Stimulated activated CD4-positive, alpha-beta T cell treated with anti-CD3 and anti-CD28 coated beads, Interleukin-1b, Interleukin-23, amount 100 ng/mL, for 24 hours (primary cell): ENCODE results near the gene RNF13.

Source experiments
- DNase-seq, 4 experiments: peaks; one replicate each; pipeline ENCODE4 v3.0.0-alpha.2; 2020; ENCODE audit warnings: low read depth in 4 of 4, low spot score in 1 of 4

The RNF13 gene

GRCh38 chr3:149812606-149813366 is at the start of gene RNF13:
Gene RNF13 (plus strand): TSS chr3:149813215. CDS start chr3:149846027, 32,812 bp downstream.
- DNase-seq: peak; percentile 82 to 93 (median 85)

DNA sequence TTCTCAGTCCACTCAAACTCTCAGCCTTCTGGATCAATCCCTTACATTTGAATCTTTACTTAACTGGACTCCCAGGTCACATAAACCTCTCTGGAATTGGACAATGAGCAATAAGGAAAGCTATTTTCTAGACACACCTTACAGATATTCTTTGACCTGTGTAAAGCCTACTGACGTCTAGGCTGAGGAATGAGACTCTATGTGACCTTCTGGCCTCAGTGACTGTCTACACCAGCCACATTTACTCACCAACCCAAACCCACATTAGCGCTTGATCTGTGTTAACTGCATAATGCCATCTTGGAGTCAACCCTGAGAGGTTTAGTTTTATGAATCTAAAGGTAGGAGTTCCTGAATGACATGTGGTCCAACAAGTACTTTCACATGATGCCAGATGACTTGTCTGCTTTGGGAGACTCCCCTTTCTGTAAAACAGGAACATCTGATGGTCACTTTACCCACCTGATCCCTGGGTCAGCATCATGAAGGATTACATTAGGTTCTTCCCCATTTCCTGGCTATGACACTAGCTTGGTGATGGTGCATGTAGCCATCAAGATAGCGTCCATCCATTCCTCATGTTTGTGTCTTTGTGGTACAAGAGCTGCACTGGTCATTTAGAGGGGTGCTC is 49.3 kb upstream of the RNF13 start:
- no peak for DNase-seq

GRCh38 chr3:149764302-149764701 is 48.7 kb upstream of the RNF13 start:
- DNase-seq: no peak

GRCh38 chr3:149765762-149766334 is 47.2 kb upstream of the RNF13 start:
- DNase-seq: no peak

DNA sequence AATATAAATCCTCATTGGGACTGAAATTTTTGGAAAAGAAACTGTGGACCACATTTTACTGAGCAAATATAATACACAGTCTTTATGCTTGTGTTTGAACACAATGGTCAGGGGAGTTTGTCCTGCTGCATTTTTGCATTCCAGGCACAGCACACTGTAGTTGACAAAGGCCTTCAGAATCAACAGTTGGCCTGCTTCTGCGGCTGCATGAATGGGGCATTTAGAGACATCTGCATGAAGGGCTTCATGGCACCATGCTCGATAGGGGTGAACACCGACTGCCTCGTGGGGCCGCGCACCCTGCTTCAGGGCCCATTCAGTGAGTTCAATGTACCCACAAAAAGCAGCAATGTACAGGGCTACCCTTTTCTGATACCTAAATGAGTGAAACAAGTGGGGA is 45.3 kb upstream of the RNF13 start:
- no peak for DNase-seq

GRCh38 chr3:149768704-149769103 is 44.3 kb upstream of the RNF13 start:
- no peak for DNase-seq

DNA sequence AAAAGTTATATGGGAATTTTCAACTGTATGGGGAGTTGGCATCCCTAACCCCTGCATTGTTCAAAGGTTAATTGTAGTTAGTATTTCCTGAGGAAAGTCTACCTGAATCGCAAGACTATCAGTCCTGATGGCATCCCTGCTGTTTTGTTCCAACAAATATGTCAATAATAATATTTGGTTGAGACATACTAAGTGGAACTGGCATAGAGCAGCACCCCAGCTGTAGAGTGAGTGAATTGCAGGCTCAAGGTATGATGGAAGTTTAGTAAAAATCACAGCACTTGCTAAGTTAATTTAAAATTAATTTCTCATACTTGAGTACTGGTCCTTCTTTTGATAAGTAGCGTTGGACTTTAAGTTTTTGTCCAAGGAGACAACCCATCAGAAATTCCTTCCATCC is 42.8 kb upstream of the RNF13 start:
- no peak for DNase-seq

DNA sequence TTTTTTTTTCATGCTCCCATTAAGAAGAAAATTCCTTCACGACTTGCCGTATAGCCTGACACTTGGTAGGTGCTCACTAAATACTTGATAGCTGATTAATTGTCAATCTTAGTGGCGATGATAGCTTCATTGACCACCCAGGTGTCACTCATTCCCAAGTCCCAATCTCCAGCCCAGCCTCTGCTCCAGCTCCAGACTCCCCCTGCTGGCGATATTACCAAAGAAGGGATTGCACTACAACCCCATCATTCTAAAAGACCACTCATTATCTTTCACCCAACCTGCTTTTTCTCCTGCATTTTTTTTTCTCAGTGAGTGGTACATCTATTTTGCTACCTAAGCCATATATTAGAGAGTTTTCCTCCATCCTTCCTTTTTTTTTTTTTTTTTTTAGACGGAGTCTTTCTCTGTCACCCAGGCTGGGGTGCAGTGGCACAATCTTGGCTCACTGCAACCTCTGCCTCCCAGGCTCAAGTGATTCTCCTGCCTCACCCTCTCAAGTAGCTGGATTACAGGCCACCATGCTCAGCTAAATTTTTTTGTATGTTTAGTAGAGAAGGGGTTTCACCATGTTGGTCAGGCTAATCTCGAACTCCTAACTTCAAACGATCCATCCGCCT is 41.3 kb upstream of the RNF13 start:
- peak; percentile 10 to 30 (median 18) for DNase-seq

- no peak for DNase-seq
These were observed 40.2 kb upstream of the RNF13 start for GRCh38 chr3:149772861-149773260.

GRCh38 chr3:149776170-149776569 is 36.8 kb upstream of the RNF13 start:
- DNase-seq: no peak

GRCh38 chr3:149777414-149778214 is 35.4 kb upstream of the RNF13 start:
- DNase-seq: no peak

DNA sequence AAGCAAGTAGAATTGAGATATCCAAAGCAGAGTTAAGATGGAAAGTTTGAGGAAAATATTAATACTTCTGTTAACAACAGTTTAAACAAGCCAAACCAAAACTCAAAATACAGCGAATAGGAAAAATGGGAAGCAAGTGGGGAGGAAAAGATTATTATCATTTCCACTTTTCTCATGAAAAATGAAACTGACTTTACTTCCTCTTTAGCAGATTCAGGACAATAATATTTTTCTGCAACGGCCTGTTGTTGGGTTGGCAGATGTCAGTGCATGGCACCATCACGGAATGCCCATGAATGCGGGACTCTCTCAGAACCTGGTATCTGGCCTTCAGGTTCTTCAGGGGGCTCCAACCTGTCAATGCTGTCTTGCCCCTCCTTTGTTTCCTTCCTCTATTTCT is 31.8 kb upstream of the RNF13 start:
- DNase-seq: no peak

DNA sequence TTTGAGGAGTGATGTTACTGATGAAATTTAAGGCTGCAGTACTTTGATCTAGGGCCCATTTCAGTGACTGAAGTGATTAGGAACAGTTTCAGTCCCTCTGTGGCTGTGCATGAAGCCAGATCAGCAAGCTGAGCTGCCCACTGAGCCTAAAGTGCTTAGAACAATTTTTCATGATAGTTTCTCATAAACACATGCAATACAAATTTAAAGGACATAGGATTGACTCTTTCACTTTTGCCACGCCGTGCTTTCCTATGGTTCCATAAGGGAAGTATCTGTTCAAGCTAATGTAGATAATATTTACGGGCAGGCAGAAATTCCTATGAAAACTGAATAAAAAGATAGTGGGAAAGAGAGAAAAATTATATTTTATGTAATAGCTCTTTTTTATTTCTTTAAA is 31.3 kb upstream of the RNF13 start:
- DNase-seq: no peak

GRCh38 chr3:149783576-149783975 is 29.4 kb upstream of the RNF13 start:
- no peak for DNase-seq

GRCh38 chr3:149784064-149784704 is 28.8 kb upstream of the RNF13 start:
- no peak for DNase-seq

DNA sequence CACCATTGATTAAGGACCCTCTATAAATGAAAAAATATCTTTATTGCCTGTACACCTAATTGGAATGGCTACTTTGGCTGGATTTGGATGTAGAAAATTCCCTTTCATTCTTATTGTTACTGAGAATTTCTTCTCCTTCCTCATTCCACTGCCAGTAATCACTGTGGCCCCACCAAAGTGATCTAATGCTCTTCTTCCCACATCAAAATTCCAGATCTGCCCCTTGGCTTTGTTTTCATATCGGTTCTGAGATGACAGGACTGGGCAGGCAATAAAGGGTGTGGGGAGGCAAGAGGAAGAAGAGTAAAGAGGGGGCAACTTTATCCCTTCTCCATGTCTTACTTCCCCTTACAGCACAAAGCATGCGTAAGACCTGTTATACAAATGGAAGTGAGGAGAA is 22.7 kb upstream of the RNF13 start:
- no peak for DNase-seq

DNA sequence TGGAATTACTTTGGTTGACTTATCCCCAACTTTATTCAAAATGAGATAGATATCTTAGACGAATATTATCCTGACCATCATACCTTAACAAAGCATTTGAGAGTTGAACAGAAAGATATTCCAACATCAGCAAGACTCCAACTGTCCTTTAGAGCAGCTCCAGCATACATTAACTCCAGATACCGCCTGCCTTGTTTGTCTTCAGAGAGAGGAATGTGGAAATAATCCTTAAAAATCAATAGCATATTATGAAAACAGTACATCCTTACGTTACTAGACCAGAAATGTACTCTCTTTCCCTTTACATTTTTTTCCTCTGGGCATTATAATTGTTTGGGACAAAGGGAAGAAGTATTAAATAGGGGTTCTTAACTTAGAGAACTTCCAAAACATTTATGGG is 22.3 kb upstream of the RNF13 start:
- DNase-seq: no peak

DNA sequence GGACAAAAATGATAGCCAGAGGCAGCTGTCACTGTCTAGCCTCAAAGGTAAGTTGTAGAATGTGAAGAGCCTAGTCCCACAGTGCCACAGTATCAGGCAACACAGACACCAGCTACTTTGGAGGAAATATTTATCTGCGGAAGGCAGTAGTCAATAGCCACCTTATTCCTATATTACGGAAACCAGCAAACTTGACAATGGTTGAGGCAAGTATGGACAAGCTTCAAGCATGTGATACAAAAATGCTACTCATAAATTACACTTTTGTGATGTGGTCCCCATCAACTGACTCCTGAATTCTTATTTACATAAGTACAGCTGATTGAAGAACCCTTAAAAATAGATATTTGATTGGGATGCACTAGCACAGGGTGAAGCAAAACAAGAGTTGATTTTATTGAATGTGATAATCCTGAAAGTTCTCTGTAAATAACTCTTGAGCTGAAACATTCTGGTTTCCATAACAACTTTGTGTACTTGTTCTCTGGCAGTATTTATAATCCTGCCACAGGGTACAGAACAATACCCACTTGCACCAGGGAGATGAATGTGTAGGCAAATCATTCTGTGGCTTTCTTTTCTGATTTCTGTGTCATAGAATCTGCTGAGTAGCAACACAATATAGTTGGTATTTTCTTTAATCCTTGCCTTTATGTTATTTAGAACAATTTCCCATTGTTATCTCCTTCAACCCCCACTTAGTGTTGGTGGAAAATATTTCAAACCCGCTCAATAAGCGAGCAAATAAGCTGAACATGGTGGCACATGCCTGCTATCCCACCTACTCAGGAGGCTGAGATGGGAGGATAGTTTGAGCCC is 20.4 kb upstream of the RNF13 start, which contains the start of gene ANKUB1:
ANKUB1 (minus strand) TSS at position 103 of the 819 bp plus-strand sequence. CDS start 188 bp downstream, outside the sequence.
- no peak for DNase-seq

- no peak for DNase-seq
These were observed 17.0 kb upstream of the RNF13 start for GRCh38 chr3:149796026-149796425.

- no peak for DNase-seq
These were observed 12.3 kb upstream of the RNF13 start for GRCh38 chr3:149800693-149801092.
